Raji (cell line): ENCODE measurements around the gene ROBO4.

Source experiments
- POLR2A ChIP-seq: IDR thresholded peaks from 2 replicates; pipeline ENCODE4 v1.6.1; 2011; ENCODE audit warnings: low read depth, low read length, control low read depth; ENCODE audit not compliant: insufficient read depth

Gene ROBO4

GRCh38 chr11:124928942-124929665, 31.4 kb upstream of the ROBO4 start:
- TF ChIP-seq POLR2A = no peak

- TF ChIP-seq POLR2A = no peak
Observed at GRCh38 chr11:124923296-124923695, 25.6 kb upstream of the ROBO4 start.

GRCh38 chr11:124922831-124923230, 25.2 kb upstream of the ROBO4 start:
- TF ChIP-seq POLR2A = no peak

- no peak for TF ChIP-seq POLR2A
Observed at GRCh38 chr11:124920870-124921609, 23.4 kb upstream of the ROBO4 start.

GRCh38 chr11:124920356-124920755, 22.7 kb upstream of the ROBO4 start:
- TF ChIP-seq POLR2A = no peak

GRCh38 chr11:124919898-124920297, 22.2 kb upstream of the ROBO4 start:
- no peak for TF ChIP-seq POLR2A

- no peak for TF ChIP-seq POLR2A
Observed at GRCh38 chr11:124918950-124919349, 21.3 kb upstream of the ROBO4 start, which contains the start of gene HEPN1. HEPN1 (plus strand) TSS chr11:124919250.

GRCh38 chr11:124917115-124917637, 19.5 kb upstream of the ROBO4 start:
- no peak for TF ChIP-seq POLR2A

- no peak for TF ChIP-seq POLR2A
Observed at GRCh38 chr11:124916370-124916710, 18.7 kb upstream of the ROBO4 start.

- no peak for TF ChIP-seq POLR2A
Observed at GRCh38 chr11:124915541-124916369, 18.1 kb upstream of the ROBO4 start.

GRCh38 chr11:124902616-124903015, 5.0 kb upstream of the ROBO4 start:
- no peak for TF ChIP-seq POLR2A

GRCh38 chr11:124900464-124900863, 2.8 kb upstream of the ROBO4 start:
- no peak for TF ChIP-seq POLR2A

- no peak for TF ChIP-seq POLR2A
Observed at GRCh38 chr11:124899383-124900145, 1.9 kb upstream of the ROBO4 start.

GRCh38 chr11:124898711-124899110, 1.0 kb upstream of the ROBO4 start:
- TF ChIP-seq POLR2A = no peak

GRCh38 chr11:124898263-124898680, 607 bp upstream of the ROBO4 start:
- TF ChIP-seq POLR2A = no peak

GRCh38 chr11:124896821-124897391, 759 bp downstream of the ROBO4 start:
- no peak for TF ChIP-seq POLR2A
